ENCODE measurements around the gene URB1.
A peak's percentile ranks its signal among the peaks of the same experiment; 100 is the strongest.

URB1 gene

DNA sequence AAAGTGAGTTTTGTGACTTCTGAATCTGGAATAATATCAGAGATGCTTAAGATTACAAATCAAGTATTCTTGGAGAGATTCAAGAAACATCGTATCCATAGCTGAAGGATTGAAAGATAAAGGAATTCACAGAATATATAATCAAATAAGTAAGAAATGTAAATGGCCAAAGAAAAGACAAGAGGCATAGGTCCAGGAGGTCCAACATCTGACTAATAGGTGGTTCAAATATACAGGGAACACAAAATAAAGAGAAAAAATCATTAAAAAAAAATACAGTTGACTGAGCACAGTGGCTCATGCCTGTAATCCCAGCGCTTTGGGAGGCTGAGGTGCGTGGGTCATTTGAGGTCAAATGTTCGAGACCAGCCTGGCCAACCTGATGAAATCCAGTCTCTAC is 107.3 kb downstream of the URB1 start:
- no peak overlapping the region for H3K4ac ChIP-seq (ENCODE audit: low read length)
- H3K18ac ChIP-seq (ENCODE audit: low read length): no peak overlapping the region
- no peak overlapping the region for H2BK5ac ChIP-seq (ENCODE audit: low read length)
- no peaks in the 10 kb centered on the region for H3K79me1 ChIP-seq (ENCODE audit: low read depth, low read length)
- no peak overlapping the region for H3K14ac ChIP-seq (ENCODE audit: low read length)
- H3K9ac ChIP-seq (ENCODE audit: low read depth, low read length, poor library complexity): no peak overlapping the region
- H2BK15ac ChIP-seq (ENCODE audit: low read length): no peak overlapping the region
- no peak overlapping the region for H4K8ac ChIP-seq (ENCODE audit: low read depth, low read length)
- H3K27ac ChIP-seq (replicated peaks; ENCODE audit: low read length): no peak overlapping the region
- H3K27me3 ChIP-seq (ENCODE audit: control insufficient read depth in 3 of 3, insufficient read depth in 3 of 3, low read depth in 1 of 3, low read length in 3 of 3): no peaks in the 10 kb centered on the region
- no peak overlapping the region for H3K4me3 ChIP-seq (ENCODE audit: low read length in 2 of 2)
- no peak overlapping the region for H4K91ac ChIP-seq (ENCODE audit: low read depth, low read length, poor library complexity)
- no peak overlapping the region for H2BK120ac ChIP-seq (ENCODE audit: low read depth, low read length)
- no peak overlapping the region for H2BK12ac ChIP-seq (ENCODE audit: low read length)
- no peak overlapping the region for H2AK5ac ChIP-seq (ENCODE audit: low read depth, low read length)
- H3K9me3 ChIP-seq (replicated peaks in 1 of 2; ENCODE audit: control insufficient read depth in 2 of 2, insufficient read depth in 1 of 2, low read depth in 1 of 2, low read length in 2 of 2): no peaks in the 10 kb centered on the region
- H3K4me1 ChIP-seq (ENCODE audit: control insufficient read depth in 2 of 2, insufficient read depth in 1 of 2, low read depth in 1 of 2, low read length in 2 of 2): no peaks in the 10 kb centered on the region
- H2AFZ ChIP-seq (ENCODE audit: low read length): no peak overlapping the region
- no peak overlapping the region for H3K4me2 ChIP-seq (ENCODE audit: insufficient read depth, low read length, poor library complexity, severe bottlenecking)
- no peak overlapping the region for H3K23ac ChIP-seq (ENCODE audit: low read depth, low read length, poor library complexity)
- H3K36me3 ChIP-seq (replicated peaks in 1 of 2; ENCODE audit: control insufficient read depth in 2 of 2, insufficient read depth in 2 of 2, low read length in 2 of 2): no peaks in the 10 kb centered on the region
- no peak for DNase-seq (ENCODE audit: low spot score)
- no CpG with 5 or more reads among the region's 4 CpGs for WGBS, 2 donors (ENCODE audit: extremely low coverage in 2 of 2, insufficient read length in 2 of 2, insufficient replicate concordance in 1 of 2)

DNA sequence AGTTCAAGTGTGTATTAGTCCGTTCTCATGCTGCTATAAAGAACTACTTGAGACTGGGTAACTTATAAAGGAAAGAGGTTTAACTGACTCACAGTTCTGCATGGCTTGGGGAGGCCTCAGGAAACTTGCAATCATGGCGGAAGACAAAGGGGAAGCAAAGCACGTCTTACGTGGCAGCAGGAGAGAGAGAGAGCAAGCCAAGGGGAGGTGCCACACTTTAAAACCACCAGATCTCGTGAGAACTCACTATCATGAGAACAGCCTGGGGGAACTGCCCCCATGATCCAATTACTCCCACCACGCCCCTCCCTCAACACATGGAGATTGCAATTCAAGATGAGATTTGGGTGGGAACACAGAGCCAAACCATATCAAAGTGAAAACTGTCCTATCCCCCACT is 109.8 kb downstream of the URB1 start:
- Histone ChIP-seq H3K9ac (ENCODE audit: low read depth, low read length, poor library complexity) (no peak overlapping the region), H3K27me3 (ENCODE audit: control insufficient read depth in 3 of 3, insufficient read depth in 3 of 3, low read depth in 1 of 3, low read length in 3 of 3) (no peaks in the 10 kb centered on the region)

DNA sequence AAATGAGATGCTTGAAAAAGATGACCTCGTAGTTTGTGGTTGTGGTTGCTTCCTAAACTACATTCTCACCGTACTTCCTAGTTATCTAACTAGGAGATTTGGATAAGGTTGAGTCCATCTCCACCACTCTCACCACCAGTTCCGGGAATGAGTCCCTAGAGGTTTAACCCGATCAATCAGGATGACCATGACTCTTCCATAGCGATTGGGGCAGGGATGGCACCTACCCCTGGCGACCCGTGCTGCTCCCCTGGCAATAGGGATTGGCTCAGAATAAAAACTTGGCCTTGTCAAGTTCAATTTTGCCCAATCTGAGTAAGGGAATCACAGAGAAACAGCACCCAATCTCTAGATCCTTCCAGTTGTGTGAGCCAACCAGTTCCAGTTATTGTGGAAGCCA is 111.3 kb downstream of the URB1 start:
- H3K4me3 ChIP-seq (ENCODE audit: low read length in 2 of 2): no peak overlapping the region
- H3K4ac ChIP-seq (ENCODE audit: low read length): no peak overlapping the region
- no peak for DNase-seq (ENCODE audit: low spot score)

More for the DNA sequence above, 109.8 kb downstream of the URB1 start:
- Histone ChIP-seq H3K9me3 (replicated peaks in 1 of 2; ENCODE audit: control insufficient read depth in 2 of 2, insufficient read depth in 1 of 2, low read depth in 1 of 2, low read length in 2 of 2) (no peaks in the 10 kb centered on the region), H2BK5ac (ENCODE audit: low read length) (no peak overlapping the region), H3K23ac (ENCODE audit: low read depth, low read length, poor library complexity) (no peak overlapping the region), H3K4ac (ENCODE audit: low read length) (no peak overlapping the region), H3K4me2 (ENCODE audit: insufficient read depth, low read length, poor library complexity, severe bottlenecking) (no peak overlapping the region), H3K18ac (ENCODE audit: low read length) (no peak overlapping the region), H2BK12ac (ENCODE audit: low read length) (no peak overlapping the region), H3K14ac (ENCODE audit: low read length) (no peak overlapping the region), H2BK15ac (ENCODE audit: low read length) (no peak overlapping the region), H3K79me1 (ENCODE audit: low read depth, low read length) (no peaks in the 10 kb centered on the region), H2AFZ (ENCODE audit: low read length) (no peak overlapping the region), H3K4me1 (ENCODE audit: control insufficient read depth in 2 of 2, insufficient read depth in 1 of 2, low read depth in 1 of 2, low read length in 2 of 2) (peaks cover 2 to 3% of the 10 kb centered on the region in 2 donors), H2BK120ac (ENCODE audit: low read depth, low read length) (no peak overlapping the region), H4K8ac (ENCODE audit: low read depth, low read length) (no peak overlapping the region), H3K4me3 (ENCODE audit: low read length in 2 of 2) (no peak overlapping the region), H4K91ac (ENCODE audit: low read depth, low read length, poor library complexity) (no peak overlapping the region), H3K27ac (replicated peaks; ENCODE audit: low read length) (no peak overlapping the region), H3K36me3 (replicated peaks in 1 of 2; ENCODE audit: control insufficient read depth in 2 of 2, insufficient read depth in 2 of 2, low read length in 2 of 2) (no peaks in the 10 kb centered on the region), H2AK5ac (ENCODE audit: low read depth, low read length) (no peak overlapping the region)
- no CpG with 5 or more reads among the region's 6 CpGs for WGBS, 2 donors (ENCODE audit: extremely low coverage in 2 of 2, insufficient read length in 2 of 2, insufficient replicate concordance in 1 of 2)
- DNase-seq (ENCODE audit: low spot score): no peak

DNA sequence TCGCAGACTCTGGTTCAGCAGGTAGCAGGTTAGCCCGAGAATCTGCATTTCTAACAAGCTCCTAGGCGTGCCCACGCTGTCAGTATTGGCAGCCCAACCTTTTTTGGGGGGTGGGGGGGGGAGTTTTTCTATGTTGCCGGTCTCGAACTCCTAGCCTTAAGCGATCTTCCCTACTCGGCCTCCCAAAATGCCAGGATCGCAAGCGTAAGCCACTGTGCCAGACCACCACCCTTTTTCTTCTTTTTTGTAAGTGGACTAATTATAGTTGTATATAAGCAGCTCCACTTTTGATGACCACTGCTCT is 113.5 kb downstream of the URB1 start:
- no peaks in the 10 kb centered on the region for H3K79me1 ChIP-seq (ENCODE audit: low read depth, low read length)
- H3K9me3 ChIP-seq (replicated peaks in 1 of 2; ENCODE audit: control insufficient read depth in 2 of 2, insufficient read depth in 1 of 2, low read depth in 1 of 2, low read length in 2 of 2): no peaks in the 10 kb centered on the region
- no peaks in the 10 kb centered on the region for H3K27me3 ChIP-seq (ENCODE audit: control insufficient read depth in 3 of 3, insufficient read depth in 3 of 3, low read depth in 1 of 3, low read length in 3 of 3)
- no peak overlapping the region for H2BK12ac ChIP-seq (ENCODE audit: low read length)
- no peak for DNase-seq (ENCODE audit: low spot score)
- no peak overlapping the region for H3K27ac ChIP-seq (replicated peaks; ENCODE audit: low read length)
- peak overlapping the region; percentile 77 to 96 for H3K4me3 ChIP-seq (ENCODE audit: low read length in 2 of 2)
- H3K9ac ChIP-seq (ENCODE audit: low read depth, low read length, poor library complexity): peak overlapping the region; percentile 75
- H2BK15ac ChIP-seq (ENCODE audit: low read length): no peak overlapping the region
- H4K8ac ChIP-seq (ENCODE audit: low read depth, low read length): no peak overlapping the region
- peaks cover 2 to 4% of the 10 kb centered on the region in 2 donors for H3K4me1 ChIP-seq (ENCODE audit: control insufficient read depth in 2 of 2, insufficient read depth in 1 of 2, low read depth in 1 of 2, low read length in 2 of 2)
- H2BK120ac ChIP-seq (ENCODE audit: low read depth, low read length): no peak overlapping the region
- H3K36me3 ChIP-seq (replicated peaks in 1 of 2; ENCODE audit: control insufficient read depth in 2 of 2, insufficient read depth in 2 of 2, low read length in 2 of 2): peaks cover 1 to 15% of the 10 kb centered on the region in 2 donors
- no peak overlapping the region for H2AK5ac ChIP-seq (ENCODE audit: low read depth, low read length)
- no peak overlapping the region for H4K91ac ChIP-seq (ENCODE audit: low read depth, low read length, poor library complexity)
- H2AFZ ChIP-seq (ENCODE audit: low read length): peak overlapping the region; percentile 95
- no peak overlapping the region for H2BK5ac ChIP-seq (ENCODE audit: low read length)
- no peak overlapping the region for H3K23ac ChIP-seq (ENCODE audit: low read depth, low read length, poor library complexity)
- H3K14ac ChIP-seq (ENCODE audit: low read length): no peak overlapping the region
- peak overlapping the region; percentile 44 for H3K18ac ChIP-seq (ENCODE audit: low read length)
- H3K4ac ChIP-seq (ENCODE audit: low read length): no peak overlapping the region
- H3K4me2 ChIP-seq (ENCODE audit: insufficient read depth, low read length, poor library complexity, severe bottlenecking): peak overlapping the region; percentile 71
- no CpG with 5 or more reads among the region's 10 CpGs for WGBS, 2 donors (ENCODE audit: extremely low coverage in 2 of 2, insufficient read length in 2 of 2, insufficient replicate concordance in 1 of 2)

More for the DNA sequence above, 111.3 kb downstream of the URB1 start:
- Histone ChIP-seq H2BK12ac (ENCODE audit: low read length) (no peak overlapping the region), H4K8ac (ENCODE audit: low read depth, low read length) (no peak overlapping the region), H3K79me1 (ENCODE audit: low read depth, low read length) (no peaks in the 10 kb centered on the region), H3K18ac (ENCODE audit: low read length) (no peak overlapping the region), H2BK15ac (ENCODE audit: low read length) (no peak overlapping the region), H3K9ac (ENCODE audit: low read depth, low read length, poor library complexity) (no peak overlapping the region), H3K27ac (replicated peaks; ENCODE audit: low read length) (no peak overlapping the region), H4K91ac (ENCODE audit: low read depth, low read length, poor library complexity) (no peak overlapping the region), H3K36me3 (replicated peaks in 1 of 2; ENCODE audit: control insufficient read depth in 2 of 2, insufficient read depth in 2 of 2, low read length in 2 of 2) (peaks cover 0 to 3% of the 10 kb centered on the region in 2 donors), H3K27me3 (ENCODE audit: control insufficient read depth in 3 of 3, insufficient read depth in 3 of 3, low read depth in 1 of 3, low read length in 3 of 3) (no peaks in the 10 kb centered on the region), H2AFZ (ENCODE audit: low read length) (no peak overlapping the region), H3K9me3 (replicated peaks in 1 of 2; ENCODE audit: control insufficient read depth in 2 of 2, insufficient read depth in 1 of 2, low read depth in 1 of 2, low read length in 2 of 2) (no peaks in the 10 kb centered on the region), H3K4me1 (ENCODE audit: control insufficient read depth in 2 of 2, insufficient read depth in 1 of 2, low read depth in 1 of 2, low read length in 2 of 2) (peaks cover 2 to 4% of the 10 kb centered on the region in 2 donors), H3K23ac (ENCODE audit: low read depth, low read length, poor library complexity) (no peak overlapping the region), H2AK5ac (ENCODE audit: low read depth, low read length) (no peak overlapping the region), H2BK120ac (ENCODE audit: low read depth, low read length) (no peak overlapping the region), H3K14ac (ENCODE audit: low read length) (no peak overlapping the region), H3K4me2 (ENCODE audit: insufficient read depth, low read length, poor library complexity, severe bottlenecking) (no peak overlapping the region), H2BK5ac (ENCODE audit: low read length) (no peak overlapping the region)
- WGBS, 2 donors (ENCODE audit: extremely low coverage in 2 of 2, insufficient read length in 2 of 2, insufficient replicate concordance in 1 of 2): no CpG with 5 or more reads among the region's 7 CpGs

Data from neuronal stem cell (in vitro differentiated cells).